Erythroblast (primary cell): ENCODE data around the gene CPSF3.

ENCODE experiments used
- DNase-seq, 2 experiments: peaks; one replicate each; lab custom pipeline; 2025; lab: John Stamatoyannopoulos, UW
- GATA1 ChIP-seq: IDR thresholded peaks from 2 replicates; pipeline ENCODE4 v1.6.1; 2011; ENCODE audit warnings: low read depth, mild to moderate bottlenecking, control low read depth, low read length, moderate library complexity
- POLR2A ChIP-seq: IDR thresholded peaks from 2 replicates; pipeline ENCODE4 v1.6.1; 2011; ENCODE audit warnings: mild to moderate bottlenecking, low read length

CPSF3 gene

DNA sequence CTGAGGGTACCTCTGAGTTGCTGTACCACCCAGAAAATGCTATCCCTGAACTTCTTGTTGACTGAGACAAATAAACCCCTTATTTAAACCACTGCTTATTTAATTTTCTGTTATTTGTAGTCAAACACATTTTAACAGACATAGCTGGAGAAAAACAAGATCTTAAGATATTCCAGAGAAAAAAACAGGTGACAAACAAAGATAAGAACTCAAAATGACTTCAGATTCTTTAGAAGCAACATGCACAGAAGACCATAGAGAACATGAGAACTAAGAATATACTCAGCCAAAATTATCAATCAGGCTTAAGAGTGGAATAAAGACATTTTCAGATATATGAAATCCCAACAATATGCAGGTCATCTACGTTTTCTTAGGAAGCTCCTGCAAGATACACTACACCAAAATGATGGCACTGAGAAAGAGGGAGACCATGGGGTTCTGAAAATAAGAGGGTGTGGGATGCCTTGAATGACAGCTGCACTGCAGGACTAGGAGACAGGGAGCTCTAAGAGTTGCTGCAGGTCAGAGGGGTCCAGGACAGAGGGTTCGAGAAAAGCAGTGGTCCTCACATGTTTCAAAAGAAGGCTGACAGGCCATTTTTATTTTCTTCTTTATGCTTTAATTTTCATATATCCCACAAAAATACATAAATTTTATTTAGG, 93.8 kb downstream of the CPSF3 start:
- peak in 1 of 2 experiments; percentile 38 for DNase-seq
- no peak for TF ChIP-seq POLR2A
- TF ChIP-seq GATA1: no peak

DNA sequence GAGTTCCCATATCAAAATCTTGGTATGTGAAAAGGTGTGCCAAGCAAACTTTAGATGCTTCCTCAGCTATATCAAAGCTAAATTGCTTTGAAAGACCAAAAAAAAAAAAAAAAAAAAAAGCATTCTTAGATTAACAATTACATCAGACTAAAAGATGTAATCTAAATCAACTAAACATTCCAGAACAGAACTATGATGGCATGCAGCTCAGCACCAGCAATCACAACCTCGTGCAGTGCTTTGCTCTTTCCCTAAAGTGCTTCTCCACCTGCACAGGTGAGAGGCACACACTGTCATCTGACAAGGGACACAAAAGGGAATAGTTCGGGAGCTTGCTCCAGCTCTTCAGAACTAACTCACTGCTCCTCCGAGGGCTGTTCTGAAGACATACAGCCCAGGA, 94.7 kb downstream of the CPSF3 start:
- TF ChIP-seq POLR2A (no peak), GATA1 (no peak)
- DNase-seq: no peak

DNA sequence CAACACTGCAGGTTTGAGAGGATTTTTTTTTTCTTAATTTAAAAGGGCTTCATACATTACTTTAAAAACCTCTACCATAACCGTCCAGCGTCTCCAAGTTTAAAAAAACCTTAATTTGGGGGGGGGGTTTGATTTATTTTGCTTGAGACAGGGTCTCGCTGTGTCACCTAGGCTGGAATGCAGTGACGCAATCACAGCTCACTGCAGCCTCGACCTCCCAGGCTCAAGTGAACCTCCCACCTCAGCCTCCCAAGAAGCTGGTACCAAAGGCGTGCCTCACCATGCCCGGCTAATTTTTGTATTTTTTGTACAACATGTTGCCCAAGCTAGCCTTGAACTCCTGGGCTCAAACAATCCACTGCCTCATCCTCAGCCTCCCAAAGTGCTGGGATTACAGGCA, 95.3 kb downstream of the CPSF3 start:
- no peak for TF ChIP-seq POLR2A
- no peak for TF ChIP-seq GATA1
- no peak for DNase-seq

DNA sequence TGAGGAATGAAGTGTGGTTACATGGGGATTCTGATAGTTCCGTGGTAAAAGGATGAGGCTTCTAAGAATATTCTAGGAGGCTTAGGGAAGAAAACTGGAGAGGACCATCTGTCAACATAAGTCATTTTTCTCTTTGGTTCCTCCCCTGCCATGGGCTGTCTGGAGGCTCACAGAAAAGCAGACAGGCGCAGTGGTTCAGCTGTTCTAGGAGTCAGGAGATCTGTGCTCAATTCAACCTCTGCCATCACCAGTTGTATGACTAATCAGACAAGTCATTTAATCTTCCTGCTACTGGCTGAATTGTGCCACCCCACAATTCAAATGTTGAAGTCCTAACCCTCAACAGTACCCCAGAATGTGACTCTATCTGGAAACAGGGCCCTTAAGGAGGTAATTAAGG, 95.8 kb downstream of the CPSF3 start:
- no peak for DNase-seq
- TF ChIP-seq POLR2A (no peak), GATA1 (no peak)
